ENCODE data around the gene AGAP2.

GRCh38 chr12:57762463-57762862 lies 23.9 kb upstream of the AGAP2 start:
- TF ChIP-seq ZNF175 (tag by site-specific recombination; IDR thresholded peaks at IDR 0.05) (no peak), ZNF473 (tag by site-specific recombination; IDR thresholded peaks at IDR 0.05) (no peak), PBX3 (CRISPR knock-in tag; IDR thresholded peaks at IDR 0.05) (no peak), REPIN1 (tag by site-specific recombination; IDR thresholded peaks at IDR 0.05; ENCODE audit: low read depth) (no peak), CTCF (tag by site-specific recombination; IDR thresholded peaks at IDR 0.05) (no peak), YY1 (tag by site-specific recombination; IDR thresholded peaks at IDR 0.05) (no peak), ZNF138 (tag by site-specific recombination; IDR thresholded peaks at IDR 0.05; ENCODE audit: borderline replicate concordance) (no peak), ELK4 (IDR thresholded peaks at IDR 0.05; ENCODE audit: borderline replicate concordance, low read depth, low read length) (no peak), TSHZ1 (tag by site-specific recombination; IDR thresholded peaks at IDR 0.05; ENCODE audit: borderline replicate concordance) (no peak), ZNF677 (tag by site-specific recombination; IDR thresholded peaks at IDR 0.05) (no peak)
- TF ChIP-seq, protein P1, sequence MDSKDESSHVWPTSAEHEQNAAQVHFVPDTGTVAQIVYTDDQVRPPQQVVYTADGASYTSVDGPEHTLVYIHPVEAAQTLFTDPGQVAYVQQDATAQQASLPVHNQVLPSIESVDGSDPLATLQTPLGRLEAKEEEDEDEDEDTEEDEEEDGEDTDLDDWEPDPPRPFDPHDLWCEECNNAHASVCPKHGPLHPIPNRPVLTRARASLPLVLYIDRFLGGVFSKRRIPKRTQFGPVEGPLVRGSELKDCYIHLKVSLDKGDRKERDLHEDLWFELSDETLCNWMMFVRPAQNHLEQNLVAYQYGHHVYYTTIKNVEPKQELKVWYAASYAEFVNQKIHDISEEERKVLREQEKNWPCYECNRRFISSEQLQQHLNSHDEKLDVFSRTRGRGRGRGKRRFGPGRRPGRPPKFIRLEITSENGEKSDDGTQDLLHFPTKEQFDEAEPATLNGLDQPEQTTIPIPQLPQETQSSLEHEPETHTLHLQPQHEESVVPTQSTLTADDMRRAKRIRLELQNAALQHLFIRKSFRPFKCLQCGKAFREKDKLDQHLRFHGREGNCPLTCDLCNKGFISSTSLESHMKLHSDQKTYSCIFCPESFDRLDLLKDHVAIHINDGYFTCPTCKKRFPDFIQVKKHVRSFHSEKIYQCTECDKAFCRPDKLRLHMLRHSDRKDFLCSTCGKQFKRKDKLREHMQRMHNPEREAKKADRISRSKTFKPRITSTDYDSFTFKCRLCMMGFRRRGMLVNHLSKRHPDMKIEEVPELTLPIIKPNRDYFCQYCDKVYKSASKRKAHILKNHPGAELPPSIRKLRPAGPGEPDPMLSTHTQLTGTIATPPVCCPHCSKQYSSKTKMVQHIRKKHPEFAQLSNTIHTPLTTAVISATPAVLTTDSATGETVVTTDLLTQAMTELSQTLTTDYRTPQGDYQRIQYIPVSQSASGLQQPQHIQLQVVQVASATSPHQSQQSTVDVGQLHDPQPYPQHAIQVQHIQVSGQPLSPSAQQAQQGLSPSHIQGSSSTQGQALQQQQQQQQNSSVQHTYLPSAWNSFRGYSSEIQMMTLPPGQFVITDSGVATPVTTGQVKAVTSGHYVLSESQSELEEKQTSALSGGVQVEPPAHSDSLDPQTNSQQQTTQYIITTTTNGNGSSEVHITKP (tag by site-specific recombination; IDR thresholded peaks at IDR 0.05), result no peak
